Urinary bladder (tissue), 4 donors: Measurements from ENCODE around the gene CHRNB4. TPM values are rescaled to one million over a fixed set of nuclear protein-coding genes. Genes with fewer than 3 reads are reported as not detected.

Experiments
- DNase-seq: peaks from one replicate; pipeline ENCODE4 v3.0.0-alpha.2; 2015; ENCODE audit errors: extremely low spot score
- H3K27ac ChIP-seq: one replicate; pipeline ENCODE4 v1.5.1; 2013; ENCODE audit warnings: low read depth, mild to moderate bottlenecking, moderate library complexity
- H3K36me3 ChIP-seq: one replicate; pipeline ENCODE4 v1.6.1; 2013; ENCODE audit warnings: mild to moderate bottlenecking, moderate library complexity; ENCODE audit not compliant: insufficient read depth
- H3K4me1 ChIP-seq: one replicate; pipeline ENCODE4 v1.6.1; 2013; ENCODE audit warnings: mild to moderate bottlenecking, moderate library complexity; ENCODE audit not compliant: insufficient read depth
- H3K4me3 ChIP-seq: one replicate; pipeline ENCODE4 v1.5.1; 2013; ENCODE audit warnings: low read depth, low read length
- WGBS: extraction: QIAGEN DNeasy Blood & Tissue Kit; methylation state at CpG from one replicate; pipeline ENCODE4 v1.1.7; 2013; 5-methylcytosine and 5-hydroxymethylcytosine counted together
- polyA plus RNA-seq: library from polyadenylated mRNA; stranded (reverse); fragments of 200-250 nt; gene quantifications from one replicate; pipeline ENCODE4 v1.2.3, GENCODE V29; 2013
- total RNA-seq: library from RNA; depleted of rRNA; stranded (reverse); fragments of >200 nt; gene quantifications from one replicate; pipeline ENCODE4 v1.2.3, GENCODE V29; 2014
- donor health status: healthy with polysubstance abuse.
- donor health status: healthy.

Gene CHRNB4
- total and polyA plus RNA-seq, 2 donors, result 0.53 to 0.60 TPM

DNA sequence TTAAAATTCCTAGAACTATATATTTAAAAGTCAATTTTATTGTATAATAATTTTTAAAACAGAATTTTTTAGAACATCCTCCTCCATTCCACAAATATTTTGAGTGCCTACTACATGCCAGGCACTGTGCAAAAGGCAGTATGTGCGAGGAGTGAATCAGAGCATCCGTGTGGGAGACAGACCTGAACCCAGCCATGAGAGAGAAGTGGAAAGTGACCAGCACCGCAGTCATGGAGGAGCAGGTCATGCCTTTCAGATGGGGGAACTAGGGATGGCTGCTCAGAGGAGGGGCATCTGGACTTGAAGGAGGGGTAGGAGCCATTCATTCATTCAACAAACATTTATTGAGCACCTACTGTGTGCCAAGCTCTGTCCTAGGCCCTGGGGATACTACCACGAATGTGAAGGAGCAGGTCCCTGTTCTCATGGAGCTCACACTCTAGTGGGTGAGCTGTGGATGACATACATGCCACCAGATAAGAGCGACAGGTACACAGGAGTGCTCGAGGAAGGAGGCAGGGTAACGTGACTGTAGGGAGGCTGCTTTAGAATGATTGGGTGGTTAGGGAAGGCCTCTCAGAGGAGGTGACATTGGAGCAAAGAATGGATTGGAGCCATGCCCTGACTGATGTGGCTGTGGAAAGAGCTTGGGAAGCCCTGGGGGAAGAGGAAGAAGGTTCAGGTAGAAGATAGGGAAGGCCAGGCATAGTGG lies 17.1 kb downstream of the CHRNB4 start:
- H3K27ac ChIP-seq, result no peak overlapping the region
- H3K36me3 ChIP-seq, result no peaks in the 10 kb centered on the region
- H3K4me3 ChIP-seq, result no peak overlapping the region
- no peak for DNase-seq
- WGBS, result 92% methylated on average over 7 of the region's 7 CpGs
- no peaks in the 10 kb centered on the region for H3K4me1 ChIP-seq

GRCh38 chr15:78621810-78622402 lies 19.1 kb downstream of the CHRNB4 start:
- Histone ChIP-seq H3K27ac (no peak overlapping the region), H3K4me1 (no peaks in the 10 kb centered on the region), H3K36me3 (no peaks in the 10 kb centered on the region), H3K4me3 (no peak overlapping the region)
- 85% methylated on average over 10 of the region's 10 CpGs for WGBS
- DNase-seq, result no peak

DNA sequence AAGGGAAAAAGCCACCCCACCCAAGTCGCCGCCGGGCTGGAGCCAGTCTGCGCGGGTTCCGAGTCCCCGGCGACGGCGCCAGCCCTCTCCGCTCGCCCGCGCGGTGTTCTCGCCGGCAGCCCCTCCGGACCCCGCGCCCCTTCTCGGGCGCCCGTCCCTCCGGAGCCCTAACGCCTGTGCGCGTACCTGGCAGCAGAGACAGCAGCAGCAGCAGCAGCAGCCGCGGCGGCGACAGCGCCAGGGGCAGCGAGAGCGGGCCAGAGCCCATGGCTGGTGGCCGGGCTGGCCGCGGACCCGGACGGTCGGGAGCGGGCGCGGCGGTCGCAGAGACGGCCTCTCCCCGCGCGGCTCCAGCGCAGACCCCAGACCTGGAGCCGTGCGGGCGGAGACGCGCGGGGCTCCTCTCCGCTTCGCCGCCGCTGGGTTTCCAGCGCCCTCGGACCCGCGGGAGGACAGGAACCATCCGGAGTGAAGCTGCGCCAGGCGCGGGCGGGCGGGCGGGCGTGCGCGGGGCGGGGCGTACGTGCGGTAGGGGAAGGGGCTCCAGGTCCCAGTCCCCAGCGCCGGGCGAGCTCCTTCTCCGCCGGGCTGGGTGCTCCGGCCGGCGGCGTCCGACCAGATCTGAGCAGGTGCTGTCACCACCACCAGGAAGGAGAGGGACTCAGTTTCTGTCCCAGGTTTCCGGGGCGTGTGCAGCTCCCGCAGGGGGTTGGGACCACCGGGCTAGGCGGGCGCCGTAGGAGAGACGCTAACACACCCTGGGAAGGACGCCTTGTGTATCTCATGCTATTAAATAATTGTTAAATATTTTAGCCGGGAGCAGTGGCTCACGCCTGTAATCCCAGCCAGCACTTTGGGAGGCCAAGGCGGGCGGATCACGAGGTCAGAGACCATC lies 20.2 kb downstream of the CHRNB4 start, which contains the start of gene CHRNA3:
TSS of gene CHRNA3 (minus strand) at position 470 of the 895 bp plus-strand sequence. CDS start at position 268, 202 bp downstream.
- Histone ChIP-seq H3K4me1 (no peaks in the 10 kb centered on the region), H3K36me3 (no peaks in the 10 kb centered on the region), H3K4me3 (peak within 1 kb of the TSS; percentile 36), H3K27ac (no peak within 1 kb of the TSS)
- WGBS, result 3% methylated on average over 102 of the region's 102 CpGs
- DNase-seq, result no peak

DNA sequence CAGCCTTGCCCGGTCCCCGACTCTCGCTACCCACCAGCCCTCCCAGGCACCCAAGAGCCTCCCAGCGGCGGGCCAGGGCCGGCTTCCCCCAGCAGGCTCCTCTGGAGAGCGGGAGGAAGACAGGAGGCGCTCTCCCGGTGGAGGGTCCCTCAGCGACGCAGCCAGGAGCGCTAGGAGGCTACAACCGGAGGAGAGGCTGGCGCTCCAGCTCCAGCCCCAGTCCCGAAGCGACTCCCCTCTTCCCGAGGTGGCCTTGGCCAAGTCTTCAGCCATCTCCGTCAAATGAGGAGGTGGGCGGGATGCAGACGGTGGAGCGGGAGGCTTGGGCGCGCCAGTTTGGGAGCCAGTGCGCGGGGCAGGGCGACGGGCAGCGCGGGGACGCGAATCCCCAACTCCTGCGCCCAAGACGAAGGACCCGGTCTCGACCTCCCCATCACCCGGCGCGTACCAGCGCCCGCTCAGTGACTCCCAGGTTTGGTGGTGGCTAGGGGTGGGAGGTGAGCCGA lies 20.9 kb downstream of the CHRNB4 start:
- H3K27ac ChIP-seq, result no peak overlapping the region
- H3K4me3 ChIP-seq, result peak overlapping the region; percentile 36
- no peaks in the 10 kb centered on the region for H3K36me3 ChIP-seq
- H3K4me1 ChIP-seq, result no peaks in the 10 kb centered on the region
- WGBS, result 4% methylated on average over 41 of the region's 41 CpGs
- DNase-seq, result no peak

GRCh38 chr15:78619022-78619950 lies 21.7 kb downstream of the CHRNB4 start:
- no peak overlapping the region for H3K4me3 ChIP-seq
- no peaks in the 10 kb centered on the region for H3K36me3 ChIP-seq
- no peak overlapping the region for H3K27ac ChIP-seq
- no peak for DNase-seq
- 55% methylated on average over 20 of the region's 20 CpGs for WGBS
- no peaks in the 10 kb centered on the region for H3K4me1 ChIP-seq

GRCh38 chr15:78618490-78618934 lies 22.5 kb downstream of the CHRNB4 start:
- no peak overlapping the region for H3K27ac ChIP-seq
- no peaks in the 10 kb centered on the region for H3K36me3 ChIP-seq
- H3K4me1 ChIP-seq, result no peaks in the 10 kb centered on the region
- 7% methylated on average over 8 of the region's 8 CpGs for WGBS
- no peak overlapping the region for H3K4me3 ChIP-seq
- DNase-seq, result peak; percentile 84

- WGBS, result 86% methylated on average over 8 of the region's 8 CpGs
- Histone ChIP-seq H3K4me3 (no peak overlapping the region), H3K4me1 (no peaks in the 10 kb centered on the region), H3K36me3 (no peaks in the 10 kb centered on the region), H3K27ac (no peak overlapping the region)
- no peak for DNase-seq
Measured at GRCh38 chr15:78618064-78618463, 22.9 kb downstream of the CHRNB4 start.

GRCh38 chr15:78617516-78617915 lies 23.5 kb downstream of the CHRNB4 start:
- H3K4me1 ChIP-seq, result no peaks in the 10 kb centered on the region
- 85% methylated on average over 5 of the region's 5 CpGs for WGBS
- no peak for DNase-seq
- H3K4me3 ChIP-seq, result no peak overlapping the region
- no peak overlapping the region for H3K27ac ChIP-seq
- H3K36me3 ChIP-seq, result no peaks in the 10 kb centered on the region

GRCh38 chr15:78617076-78617475 lies 23.9 kb downstream of the CHRNB4 start:
- 88% methylated on average over 7 of the region's 7 CpGs for WGBS
- Histone ChIP-seq H3K4me3 (no peak overlapping the region), H3K4me1 (no peaks in the 10 kb centered on the region), H3K27ac (no peak overlapping the region), H3K36me3 (no peaks in the 10 kb centered on the region)
- DNase-seq, result no peak

- Histone ChIP-seq H3K4me3 (no peak overlapping the region), H3K36me3 (no peaks in the 10 kb centered on the region), H3K4me1 (no peaks in the 10 kb centered on the region), H3K27ac (no peak overlapping the region)
- DNase-seq, result no peak
- WGBS, result 94% methylated on average over 2 of the region's 2 CpGs
Measured at GRCh38 chr15:78616506-78616905, 24.5 kb downstream of the CHRNB4 start.

GRCh38 chr15:78615151-78615589 lies 25.8 kb downstream of the CHRNB4 start:
- 91% methylated on average over 3 of the region's 3 CpGs for WGBS

GRCh38 chr15:78614021-78614420 lies 27.0 kb downstream of the CHRNB4 start:
- no peaks in the 10 kb centered on the region for H3K4me1 ChIP-seq
- 49% methylated on average over 3 of the region's 3 CpGs for WGBS
- H3K4me3 ChIP-seq, result no peak overlapping the region
- DNase-seq, result no peak
- no peak overlapping the region for H3K27ac ChIP-seq
- H3K36me3 ChIP-seq, result no peaks in the 10 kb centered on the region

More at GRCh38 chr15:78615151-78615589, 25.8 kb downstream of the CHRNB4 start:
- no peaks in the 10 kb centered on the region for H3K4me1 ChIP-seq
- no peaks in the 10 kb centered on the region for H3K36me3 ChIP-seq
- H3K27ac ChIP-seq, result no peak overlapping the region
- DNase-seq, result no peak
- no peak overlapping the region for H3K4me3 ChIP-seq
